ENCODE data around the gene CYP19A1. TPM values are rescaled to one million over a fixed set of nuclear protein-coding genes. Genes with fewer than 3 reads are reported as not detected.
A peak's percentile ranks its signal among the peaks of the same experiment; 100 is the strongest.

CYP19A1 gene
- total and polyA plus RNA-seq, 9 of the 15 experiments (the other 6 are each of a cell fraction or from before 2014, with no cell fraction given), result 0.16 to 0.63 (median 0.47) TPM; not detected in 3

- POLR2A ChIA-PET, result interaction anchor here (0.6 to 1.8 kb wide), 4 partner anchors 11 to 204 kb away, joined by 3 to 4 read pairs (median 4); no protein-coding TSS in a partner anchor
- intact Hi-C loops (cut with micrococcal nuclease), result no loop called here
- Histone ChIP-seq H3K4me3 (no peak overlapping the region), H3K36me3 (ENCODE audit: control insufficient read depth, insufficient read depth, low read length) (no peaks in the 10 kb centered on the region), H3K4me2 (ENCODE audit: insufficient read depth, low read length) (no peak overlapping the region), H3K27ac (ENCODE audit: extremely low read depth, low read depth, low read length) (no peak overlapping the region), H3K9ac (ENCODE audit: insufficient read depth in 1 of 2, low read depth in 2 of 2, low read length in 2 of 2) (no peak overlapping the region), H3K79me2 (ENCODE audit: control insufficient read depth, insufficient read depth, low read length) (no peaks in the 10 kb centered on the region), H3K27me3 (ENCODE audit: control insufficient read depth in 2 of 2, insufficient read depth in 2 of 2, low read length in 2 of 2) (peaks cover 23 to 42% of the 10 kb centered on the region in 2 experiments; a peak in 4 of 5 replicates), H3K4me1 (replicated peaks in 1 of 2; ENCODE audit: control insufficient read depth in 2 of 2, insufficient read depth in 2 of 2, low read length in 2 of 2) (peaks cover 0 to 5% of the 10 kb centered on the region in 2 experiments; a peak in 1 of 5 replicates), H2AFZ (ENCODE audit: low read depth, low read length) (no peak overlapping the region), H3K9me1 (ENCODE audit: control insufficient read depth, insufficient read depth, low read length) (no peaks in the 10 kb centered on the region), H3K9me3 (replicated peaks; ENCODE audit: control insufficient read depth, insufficient read depth, low read depth, low read length) (no peaks in the 10 kb centered on the region), H4K20me1 (replicated peaks; ENCODE audit: control insufficient read depth, insufficient read depth, low read length) (no peaks in the 10 kb centered on the region; the same call in none of the 2 replicates)
- BruUV-seq (replicated peaks), result no TSS peak
- ATAC-seq (no peak; the same call in 2 of the 3 replicates), DNase-seq (ENCODE audit: extremely low read depth in 1 of 4, low spot score in 3 of 4) (no peak), FAIRE-seq (no peak)
- no peak for TF ChIP-seq CBFA2T2 (conservative IDR thresholded peaks at IDR 0.05)
- no peak for TF ChIP-seq RBBP5 (IDR thresholded peaks at IDR 0.05; ENCODE audit: borderline replicate concordance, insufficient read depth, low read length, poor library complexity, severe bottlenecking)
- peak; percentile 13; the same call in 1 of the 2 replicates for TF ChIP-seq TFAP4 (CRISPR knock-in tag; IDR thresholded peaks at IDR 0.05; ENCODE audit: borderline replicate concordance)
- TF ChIP-seq NFRKB (IDR thresholded peaks at IDR 0.05; ENCODE audit: low read depth), result no peak
- no peak for TF ChIP-seq ZNF79 (CRISPR knock-in tag; IDR thresholded peaks at IDR 0.05; ENCODE audit: low read depth)
- TF ChIP-seq ZBTB17 (CRISPR knock-in tag; IDR thresholded peaks at IDR 0.05), result no peak
- TF ChIP-seq EP400 (IDR thresholded peaks at IDR 0.05), result no peak
- 3% methylated on average over 43 of the region's 47 CpGs for WGBS (ENCODE audit: insufficient coverage, low coverage, missing lambda C conversion rate)
- CTCF ChIA-PET (ENCODE audit: low intra/inter-chr PET ratio), result no interaction called here
- in situ Hi-C loops (cut with MboI), result no loop called here
These were observed 71.2 kb downstream of the CYP19A1 start for GRCh38 chr15:51267051-51267702.

All from K562 (cell line).